WERI-Rb-1 (cell line): ENCODE data around the gene ASB13.

Source experiments
- DNase-seq: peaks from one replicate; pipeline ENCODE4 v3.0.0-alpha.2; 2020
- H3K27ac ChIP-seq: fragments of 250-450 bp; sonication (Bioruptor Pico); 2 replicates; pipeline ENCODE4 v1.5.1; 2020; ENCODE audit warnings: mild to moderate bottlenecking, moderate library complexity
- H3K27me3 ChIP-seq: fragments of 250-450 bp; sonication (Bioruptor Pico); 2 replicates; pipeline ENCODE4 v1.5.1; 2021; ENCODE audit warnings: mild to moderate bottlenecking, low read depth, moderate library complexity; ENCODE audit not compliant: insufficient read depth, severe bottlenecking
- H3K36me3 ChIP-seq: fragments of 250-450 bp; sonication (Bioruptor Pico); 2 replicates; pipeline ENCODE4 v1.5.1; 2020; ENCODE audit warnings: mild to moderate bottlenecking, moderate library complexity
- H3K4me3 ChIP-seq: 2 replicates; pipeline ENCODE4 v1.5.1; 2011; ENCODE audit warnings: low read depth, mild to moderate bottlenecking, control low read depth, low read length
- H3K9me3 ChIP-seq: fragments of 250-450 bp; sonication (Bioruptor Pico); 2 replicates; pipeline ENCODE4 v1.5.1; 2021; ENCODE audit warnings: mild to moderate bottlenecking, moderate library complexity; ENCODE audit not compliant: severe bottlenecking
- TF ChIP-seq, protein P1 (sequence below): IDR thresholded peaks from 2 replicates; pipeline ENCODE4 v1.5.1; 2011; ENCODE audit warnings: low read depth, mild to moderate bottlenecking, control low read depth, inconsistent platforms, low read length

The ASB13 gene

GRCh38 chr10:5666841-5667630 is 641 bp upstream of the ASB13 start:
- Histone ChIP-seq H3K4me3 (peak overlapping the region; percentile 38), H3K9me3 (no peaks in the 10 kb centered on the region), H3K27me3 (no peaks in the 10 kb centered on the region), H3K36me3 (no peaks in the 10 kb centered on the region), H3K27ac (no peak overlapping the region)
- TF ChIP-seq, protein P1, sequence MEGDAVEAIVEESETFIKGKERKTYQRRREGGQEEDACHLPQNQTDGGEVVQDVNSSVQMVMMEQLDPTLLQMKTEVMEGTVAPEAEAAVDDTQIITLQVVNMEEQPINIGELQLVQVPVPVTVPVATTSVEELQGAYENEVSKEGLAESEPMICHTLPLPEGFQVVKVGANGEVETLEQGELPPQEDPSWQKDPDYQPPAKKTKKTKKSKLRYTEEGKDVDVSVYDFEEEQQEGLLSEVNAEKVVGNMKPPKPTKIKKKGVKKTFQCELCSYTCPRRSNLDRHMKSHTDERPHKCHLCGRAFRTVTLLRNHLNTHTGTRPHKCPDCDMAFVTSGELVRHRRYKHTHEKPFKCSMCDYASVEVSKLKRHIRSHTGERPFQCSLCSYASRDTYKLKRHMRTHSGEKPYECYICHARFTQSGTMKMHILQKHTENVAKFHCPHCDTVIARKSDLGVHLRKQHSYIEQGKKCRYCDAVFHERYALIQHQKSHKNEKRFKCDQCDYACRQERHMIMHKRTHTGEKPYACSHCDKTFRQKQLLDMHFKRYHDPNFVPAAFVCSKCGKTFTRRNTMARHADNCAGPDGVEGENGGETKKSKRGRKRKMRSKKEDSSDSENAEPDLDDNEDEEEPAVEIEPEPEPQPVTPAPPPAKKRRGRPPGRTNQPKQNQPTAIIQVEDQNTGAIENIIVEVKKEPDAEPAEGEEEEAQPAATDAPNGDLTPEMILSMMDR: no peak
- no peak for DNase-seq

GRCh38 chr10:5665373-5666007 is 905 bp downstream of the ASB13 start:
- Histone ChIP-seq H3K36me3 (no peaks in the 10 kb centered on the region), H3K4me3 (peak overlapping the region; percentile 61), H3K27ac (no peak overlapping the region), H3K9me3 (no peaks in the 10 kb centered on the region), H3K27me3 (no peaks in the 10 kb centered on the region)
- TF ChIP-seq, protein P1: no peak
- DNase-seq: no peak

GRCh38 chr10:5663692-5664427 is 2.5 kb downstream of the ASB13 start:
- TF ChIP-seq, protein P1: no peak
- H3K9me3 ChIP-seq: no peaks in the 10 kb centered on the region
- no peaks in the 10 kb centered on the region for H3K27me3 ChIP-seq
- no peak overlapping the region for H3K4me3 ChIP-seq
- no peaks in the 10 kb centered on the region for H3K36me3 ChIP-seq
- DNase-seq: no peak
- H3K27ac ChIP-seq: no peak overlapping the region

DNA sequence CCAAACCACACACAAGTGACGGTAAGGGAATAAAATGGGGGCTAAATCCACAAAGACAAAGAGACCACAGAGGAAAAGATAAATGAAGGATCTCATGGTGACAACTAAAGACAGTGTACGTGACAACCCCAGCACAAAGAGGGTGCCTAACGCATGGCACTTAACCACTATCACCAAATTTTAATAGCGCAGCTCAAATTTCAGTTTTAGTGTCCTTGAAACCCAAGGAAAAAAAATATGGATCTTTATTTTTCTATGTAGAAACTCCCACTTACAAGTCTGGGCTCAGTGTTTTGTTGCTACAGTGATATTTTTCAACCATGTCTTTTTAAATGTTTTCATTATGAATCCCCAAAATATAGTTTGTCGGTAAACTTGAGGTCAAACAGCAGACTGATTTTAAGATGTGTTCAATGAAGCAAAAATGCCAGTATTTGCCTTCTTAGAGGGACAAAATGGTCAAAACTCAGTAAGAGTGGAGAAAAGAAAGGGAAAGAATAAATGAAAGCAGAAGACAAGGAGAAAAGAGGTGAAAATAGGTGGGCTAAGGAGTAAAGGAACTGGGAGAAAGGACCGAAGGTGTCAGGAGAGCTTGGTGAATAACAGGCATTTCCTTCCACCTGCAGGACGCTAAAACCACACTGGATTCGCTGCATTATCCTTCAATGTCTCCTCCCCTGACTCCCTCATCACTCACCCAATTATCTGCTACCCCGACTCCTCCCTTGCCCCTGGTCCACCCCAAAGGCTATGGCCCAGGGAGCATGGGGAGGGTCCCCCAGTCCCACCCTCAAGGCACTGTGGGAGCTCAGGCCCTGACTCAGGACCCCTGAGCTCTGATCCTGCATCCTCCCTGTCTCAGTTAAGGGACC is 3.5 kb downstream of the ASB13 start:
- no peak overlapping the region for H3K4me3 ChIP-seq
- H3K27ac ChIP-seq: no peak overlapping the region
- no peaks in the 10 kb centered on the region for H3K36me3 ChIP-seq

DNA sequence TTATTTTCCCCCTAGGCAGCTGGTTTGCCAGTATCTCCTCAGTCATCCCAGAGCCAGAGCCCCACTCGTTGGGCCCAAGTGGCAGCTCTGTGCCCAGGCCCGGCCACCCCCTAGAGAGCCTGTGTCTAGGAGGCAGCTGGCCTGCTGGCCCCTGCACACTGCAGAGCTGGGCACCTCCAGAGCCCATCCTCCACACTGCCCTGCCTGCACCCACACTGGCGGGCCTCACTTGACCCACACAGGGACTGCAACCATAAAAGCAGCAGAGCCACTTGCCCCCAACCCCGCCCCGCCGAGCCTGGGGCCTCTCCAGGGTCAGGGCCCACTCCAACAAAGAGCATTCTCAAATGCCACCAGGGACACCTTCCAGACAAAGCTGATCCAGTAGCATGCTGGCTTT is 5.4 kb downstream of the ASB13 start:
- no peaks in the 10 kb centered on the region for H3K9me3 ChIP-seq
- no peak for DNase-seq
- H3K36me3 ChIP-seq: no peaks in the 10 kb centered on the region
- TF ChIP-seq, protein P1: no peak
- no peak overlapping the region for H3K4me3 ChIP-seq
- no peaks in the 10 kb centered on the region for H3K27me3 ChIP-seq
- no peak overlapping the region for H3K27ac ChIP-seq

More for the DNA sequence above, 3.5 kb downstream of the ASB13 start:
- no peak for DNase-seq
- Histone ChIP-seq H3K27me3 (no peaks in the 10 kb centered on the region), H3K9me3 (no peaks in the 10 kb centered on the region)
- TF ChIP-seq, protein P1: no peak
